Astrocyte (in vitro differentiated cells and primary cell): Measurements from ENCODE around the gene RIMBP2. TPM values are rescaled to one million over a fixed set of nuclear protein-coding genes. Genes with fewer than 3 reads are reported as not detected.

Experiments
- DNase-seq: peaks from one replicate; pipeline ENCODE4 v3.0.0-alpha.2; 2010; ENCODE audit warnings: low read depth
- FAIRE-seq: peaks from 2 replicates; lab custom pipeline; 2011; peaks lifted over from hg19 to GRCh38; lab: Jason Lieb, UNC
- H2AFZ ChIP-seq: 2 replicates; pipeline ENCODE4 v1.6.0; 2012; ENCODE audit warnings: low read depth, low read length, inconsistent platforms
- H3K27ac ChIP-seq: 2 replicates; pipeline ENCODE4 v1.5.1; 2011; ENCODE audit warnings: low read depth, low read length, inconsistent platforms
- H3K27me3 ChIP-seq: 2 replicates; pipeline ENCODE4 v1.6.0; 2011; ENCODE audit warnings: low read length, inconsistent platforms; ENCODE audit not compliant: insufficient read depth
- H3K36me3 ChIP-seq: 2 replicates; pipeline ENCODE4 v1.5.1; 2011; ENCODE audit warnings: low read length, inconsistent platforms; ENCODE audit not compliant: insufficient read depth
- H3K4me1 ChIP-seq: 2 replicates; pipeline ENCODE4 v1.5.1; 2011; ENCODE audit warnings: low read length, inconsistent platforms; ENCODE audit not compliant: insufficient read depth
- H3K4me2 ChIP-seq: 2 replicates; pipeline ENCODE4 v1.6.0; 2012; ENCODE audit warnings: low read length, inconsistent platforms
- H3K4me3 ChIP-seq: 2 replicates; pipeline ENCODE4 v1.5.1; 2011; ENCODE audit warnings: low read depth, mild to moderate bottlenecking, low read length, inconsistent platforms; ENCODE audit not compliant: insufficient read depth
- H3K79me2 ChIP-seq: 2 replicates; pipeline ENCODE4 v1.6.0; 2012; ENCODE audit warnings: mild to moderate bottlenecking, low read length, inconsistent platforms; ENCODE audit not compliant: insufficient read depth
- H3K9ac ChIP-seq: 2 replicates; pipeline ENCODE4 v1.6.0; 2012; ENCODE audit warnings: mild to moderate bottlenecking, low read length, inconsistent platforms
- H3K9me3 ChIP-seq: 2 replicates; pipeline ENCODE4 v1.5.1; 2012; ENCODE audit warnings: low read depth, mild to moderate bottlenecking, low read length, inconsistent platforms; ENCODE audit not compliant: insufficient read depth
- H4K20me1 ChIP-seq: 2 replicates; pipeline ENCODE4 v1.6.0; 2012; ENCODE audit warnings: low read length, inconsistent platforms; ENCODE audit not compliant: insufficient read depth
- H3K27ac Mint-ChIP-seq: one replicate; pipeline ENCODE4 v1.8.0; 2021; ENCODE audit warnings: mild to moderate bottlenecking, mixed read lengths; ENCODE audit not compliant: unreplicated experiment
- H3K27me3 Mint-ChIP-seq: one replicate; pipeline ENCODE4 v1.8.0; 2021; ENCODE audit warnings: low read depth, mixed read lengths; ENCODE audit not compliant: unreplicated experiment
- H3K36me3 Mint-ChIP-seq: one replicate; pipeline ENCODE4 v1.8.0; 2021; ENCODE audit warnings: low read depth, mixed read lengths; ENCODE audit not compliant: unreplicated experiment
- H3K4me1 Mint-ChIP-seq: one replicate; pipeline ENCODE4 v1.8.0; 2021; ENCODE audit warnings: low read depth, mixed read lengths; ENCODE audit not compliant: unreplicated experiment
- H3K4me3 Mint-ChIP-seq: one replicate; pipeline ENCODE4 v1.8.0; 2021; ENCODE audit warnings: mild to moderate bottlenecking, moderate library complexity, mixed read lengths; ENCODE audit not compliant: unreplicated experiment
- H3K9me3 Mint-ChIP-seq: one replicate; pipeline ENCODE4 v1.8.0; 2021; ENCODE audit warnings: mild to moderate bottlenecking, mixed read lengths; ENCODE audit not compliant: unreplicated experiment
- CTCF ChIP-seq: IDR thresholded peaks from 2 replicates; pipeline ENCODE4 v1.5.1; 2011; ENCODE audit warnings: low read depth, mild to moderate bottlenecking, inconsistent platforms, low read length, moderate library complexity; ENCODE audit not compliant: insufficient read depth
- EZH2 ChIP-seq: IDR thresholded peaks from 2 replicates; pipeline ENCODE4 v1.6.1; 2012; ENCODE audit warnings: mild to moderate bottlenecking, low read length, inconsistent platforms; ENCODE audit not compliant: insufficient read depth
- total RNA-seq: library from RNA; stranded (reverse); gene quantifications from 2 replicates; pipeline ENCODE4 v1.2.1, GENCODE V29; 2021

The RIMBP2 gene
- total RNA-seq, 1 donor from 2014 or later = 2.2 TPM

GRCh38 chr12:130764475-130765185, 48.5 kb upstream of the RIMBP2 start:
- no peak overlapping the region for H3K27ac ChIP-seq
- H3K9me3 Mint-ChIP-seq = no peaks in the 10 kb centered on the region
- no peaks in the 10 kb centered on the region for H3K36me3 Mint-ChIP-seq
- H3K27me3 ChIP-seq = no peaks in the 10 kb centered on the region
- FAIRE-seq (peak; percentile 64), DNase-seq (peak; percentile 49)
- H3K9ac ChIP-seq = no peak overlapping the region
- H3K79me2 ChIP-seq = no peaks in the 10 kb centered on the region
- TF ChIP-seq EZH2 = no peak
- no peak for TF ChIP-seq CTCF
- H2AFZ ChIP-seq = no peak overlapping the region
- no peak overlapping the region for H3K27ac Mint-ChIP-seq
- no peaks in the 10 kb centered on the region for H4K20me1 ChIP-seq
- H3K4me1 ChIP-seq = no peaks in the 10 kb centered on the region
- no peak overlapping the region for H3K4me3 Mint-ChIP-seq
- H3K9me3 ChIP-seq = peaks cover 17% of the 10 kb centered on the region
- no peaks in the 10 kb centered on the region for H3K4me1 Mint-ChIP-seq
- H3K36me3 ChIP-seq = no peaks in the 10 kb centered on the region
- H3K4me2 ChIP-seq = no peak overlapping the region
- no peak overlapping the region for H3K4me3 ChIP-seq
- H3K27me3 Mint-ChIP-seq = peaks cover 11% of the 10 kb centered on the region

DNA sequence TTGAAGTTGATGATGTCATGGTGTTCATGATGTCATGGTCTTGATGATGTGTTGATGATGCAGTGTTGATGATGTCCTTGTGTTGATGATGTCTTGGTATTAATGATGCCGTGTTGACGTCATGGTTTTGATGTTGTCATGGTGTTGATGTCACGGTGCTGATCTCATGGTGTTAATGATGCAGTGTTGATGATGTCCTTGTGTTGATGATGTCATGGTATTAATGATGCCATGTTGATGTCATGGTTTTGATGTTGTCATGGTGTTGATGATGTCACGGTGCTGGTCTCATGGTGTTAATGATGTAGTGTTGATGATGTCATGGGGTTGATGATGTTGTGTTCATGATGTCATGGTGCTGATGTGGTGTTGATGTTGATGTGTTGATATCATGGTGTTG, 48.0 kb upstream of the RIMBP2 start:
- no peak overlapping the region for H3K4me3 ChIP-seq
- Mint-ChIP-seq H3K27me3 (peaks cover 11% of the 10 kb centered on the region), H3K36me3 (no peaks in the 10 kb centered on the region), H3K4me1 (no peaks in the 10 kb centered on the region), H3K9me3 (no peaks in the 10 kb centered on the region), H3K4me3 (no peak overlapping the region), H3K27ac (no peak overlapping the region)
- no peaks in the 10 kb centered on the region for H3K4me1 ChIP-seq
- no peak overlapping the region for H3K9ac ChIP-seq
- H3K4me2 ChIP-seq = no peak overlapping the region
- FAIRE-seq (no peak), DNase-seq (peak; percentile 21)
- no peaks in the 10 kb centered on the region for H3K36me3 ChIP-seq
- H3K9me3 ChIP-seq = peaks cover 17% of the 10 kb centered on the region
- no peak overlapping the region for H2AFZ ChIP-seq
- no peaks in the 10 kb centered on the region for H4K20me1 ChIP-seq
- TF ChIP-seq EZH2 (no peak), CTCF (no peak)
- H3K27ac ChIP-seq = no peak overlapping the region
- H3K79me2 ChIP-seq = no peaks in the 10 kb centered on the region
- no peaks in the 10 kb centered on the region for H3K27me3 ChIP-seq

DNA sequence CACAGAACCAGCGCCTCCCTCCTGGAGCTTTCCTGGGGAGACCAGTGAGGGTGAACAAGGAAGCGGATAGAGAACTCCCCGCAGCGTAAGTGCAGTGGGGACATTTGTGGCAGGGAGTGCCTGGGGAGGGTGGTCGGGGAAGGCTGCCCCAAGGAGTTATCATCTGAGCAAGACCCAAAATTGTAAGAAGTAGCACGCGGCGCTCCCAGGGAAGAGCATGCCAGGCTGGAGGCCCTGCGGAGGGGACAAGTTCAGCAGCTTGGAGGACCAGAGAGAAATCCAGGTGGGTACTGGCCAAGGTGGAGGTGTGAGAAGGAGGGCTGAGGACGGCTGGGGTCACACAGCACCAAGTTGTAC, 46.2 kb upstream of the RIMBP2 start:
- no peak overlapping the region for H3K27ac Mint-ChIP-seq
- no peaks in the 10 kb centered on the region for H3K36me3 ChIP-seq
- FAIRE-seq = no peak

More for the DNA sequence above, 46.2 kb upstream of the RIMBP2 start:
- Histone ChIP-seq H3K4me3 (no peak overlapping the region), H2AFZ (no peak overlapping the region), H3K27ac (no peak overlapping the region), H3K9ac (no peak overlapping the region), H3K79me2 (no peaks in the 10 kb centered on the region), H3K4me1 (no peaks in the 10 kb centered on the region), H3K27me3 (no peaks in the 10 kb centered on the region), H3K4me2 (no peak overlapping the region), H3K9me3 (peaks cover 17% of the 10 kb centered on the region), H4K20me1 (no peaks in the 10 kb centered on the region)
- Mint-ChIP-seq H3K4me1 (no peaks in the 10 kb centered on the region), H3K27me3 (peaks cover 8% of the 10 kb centered on the region), H3K36me3 (no peaks in the 10 kb centered on the region), H3K4me3 (no peak overlapping the region), H3K9me3 (no peaks in the 10 kb centered on the region)
- no peak for DNase-seq
- TF ChIP-seq EZH2 (no peak), CTCF (no peak)
